AG09319 (cell line): ENCODE measurements around the gene ZNF581.
A peak's percentile ranks its signal among the peaks of the same experiment; 100 is the strongest.

ENCODE experiments used
- DNase-seq: peaks from one replicate; pipeline ENCODE4 v3.0.0-alpha.2; 2010; ENCODE audit warnings: low read depth; ENCODE audit errors: extremely low read depth
- CTCF ChIP-seq: IDR thresholded peaks from 2 replicates; pipeline ENCODE4 v1.5.1; 2011; ENCODE audit warnings: low read depth, mild to moderate bottlenecking, inconsistent platforms, low read length, moderate library complexity

The ZNF581 gene

GRCh38 chr19:55650602-55651230 lies 7.3 kb downstream of the ZNF581 start:
- no peak for TF ChIP-seq CTCF

GRCh38 chr19:55651236-55651635 lies 7.8 kb downstream of the ZNF581 start:
- DNase-seq: no peak
- no peak for TF ChIP-seq CTCF

More at GRCh38 chr19:55650602-55651230, 7.3 kb downstream of the ZNF581 start:
- DNase-seq: no peak

GRCh38 chr19:55652311-55653128 lies 9.1 kb downstream of the ZNF581 start:
- no peak for DNase-seq
- no peak for TF ChIP-seq CTCF

GRCh38 chr19:55653651-55654322 lies 10.3 kb downstream of the ZNF581 start:
- DNase-seq: peak; percentile 99
- peak; percentile 100 for TF ChIP-seq CTCF

GRCh38 chr19:55654323-55654867 lies 10.9 kb downstream of the ZNF581 start:
- no peak for TF ChIP-seq CTCF
- DNase-seq: peak; percentile 98

GRCh38 chr19:55654868-55655647 lies 11.6 kb downstream of the ZNF581 start, which contains the start of gene U2AF2:
Gene U2AF2 (plus strand): TSS chr19:55655035. CDS start chr19:55655105, 70 bp downstream.
- no peak for TF ChIP-seq CTCF
- DNase-seq: peak; percentile 80
